ENCODE data around the gene ASAH2.

GRCh38 chr10:50281967-50282522 lies 30.7 kb upstream of the ASAH2 start:
- no peak for TF ChIP-seq ASH2L (IDR thresholded peaks at IDR 0.05; ENCODE audit: low read length)
- no peak for TF ChIP-seq CTCF (IDR thresholded peaks at IDR 0.05; ENCODE audit: control extremely low read depth in 1 of 3, insufficient read depth in 1 of 3, low read depth in 1 of 3, low read length in 3 of 3)
